ENCODE measurements around the gene TDRD1.

The TDRD1 gene

GRCh38 chr10:114245121-114245791 is 66.1 kb downstream of the TDRD1 start:
- no peaks in the 10 kb centered on the region for H4K20me1 ChIP-seq (ENCODE audit: insufficient read depth, low read length)
- no peaks in the 10 kb centered on the region for H3K9me2 ChIP-seq (ENCODE audit: low read depth, low read length)
- no peaks in the 10 kb centered on the region for H3K27me3 ChIP-seq (ENCODE audit: insufficient read depth, low read length)
- H3K9ac ChIP-seq (ENCODE audit: low read length): no peak overlapping the region
- H3K4me1 ChIP-seq (ENCODE audit: insufficient read depth, low read length, severe bottlenecking): no peaks in the 10 kb centered on the region
- H3K79me2 ChIP-seq (ENCODE audit: insufficient read depth, low read length): no peaks in the 10 kb centered on the region
- TF ChIP-seq EZH2 (IDR thresholded peaks at IDR 0.05; ENCODE audit: borderline replicate concordance, low read length): no peak
- TF ChIP-seq CTCF (IDR thresholded peaks at IDR 0.05; ENCODE audit: low read length): no peak
- no peaks in the 10 kb centered on the region for H3K36me3 ChIP-seq (ENCODE audit: insufficient read depth, low read length)
- no peak overlapping the region for H3K4me2 ChIP-seq (ENCODE audit: low read length)
- no peak overlapping the region for H3K4me3 ChIP-seq (ENCODE audit: low read depth, low read length, poor library complexity, severe bottlenecking)
- no peak overlapping the region for H2AFZ ChIP-seq (ENCODE audit: low read length)
- H3K27ac ChIP-seq (ENCODE audit: low read depth, low read length, poor library complexity, severe bottlenecking): no peak overlapping the region
- no peaks in the 10 kb centered on the region for H3F3A ChIP-seq (ENCODE audit: insufficient read depth, low read length)
- H3K9me3 ChIP-seq (ENCODE audit: low read length): no peaks in the 10 kb centered on the region

- Histone ChIP-seq H3K4me3 (ENCODE audit: low read depth, low read length, poor library complexity, severe bottlenecking) (no peak overlapping the region), H3K9me3 (ENCODE audit: low read length) (no peaks in the 10 kb centered on the region), H3K27me3 (ENCODE audit: insufficient read depth, low read length) (no peaks in the 10 kb centered on the region), H3F3A (ENCODE audit: insufficient read depth, low read length) (no peaks in the 10 kb centered on the region), H4K20me1 (ENCODE audit: insufficient read depth, low read length) (no peaks in the 10 kb centered on the region), H3K9ac (ENCODE audit: low read length) (no peak overlapping the region), H2AFZ (ENCODE audit: low read length) (no peak overlapping the region), H3K36me3 (ENCODE audit: insufficient read depth, low read length) (no peaks in the 10 kb centered on the region), H3K4me2 (ENCODE audit: low read length) (no peak overlapping the region), H3K27ac (ENCODE audit: low read depth, low read length, poor library complexity, severe bottlenecking) (no peak overlapping the region), H3K9me2 (ENCODE audit: low read depth, low read length) (no peaks in the 10 kb centered on the region), H3K79me2 (ENCODE audit: insufficient read depth, low read length) (no peaks in the 10 kb centered on the region), H3K4me1 (ENCODE audit: insufficient read depth, low read length, severe bottlenecking) (no peaks in the 10 kb centered on the region)
- TF ChIP-seq EZH2 (IDR thresholded peaks at IDR 0.05; ENCODE audit: borderline replicate concordance, low read length) (no peak), CTCF (IDR thresholded peaks at IDR 0.05; ENCODE audit: low read length) (no peak)
Observed at GRCh38 chr10:114246679-114247305, 67.6 kb downstream of the TDRD1 start.

GRCh38 chr10:114250236-114250635 is 71.1 kb downstream of the TDRD1 start:
- Histone ChIP-seq H3K4me3 (ENCODE audit: low read depth, low read length, poor library complexity, severe bottlenecking) (no peak overlapping the region), H3K9ac (ENCODE audit: low read length) (no peak overlapping the region), H3K27me3 (ENCODE audit: insufficient read depth, low read length) (no peaks in the 10 kb centered on the region), H3K79me2 (ENCODE audit: insufficient read depth, low read length) (no peaks in the 10 kb centered on the region), H3K9me3 (ENCODE audit: low read length) (no peaks in the 10 kb centered on the region), H3K4me2 (ENCODE audit: low read length) (no peak overlapping the region), H3K36me3 (ENCODE audit: insufficient read depth, low read length) (no peaks in the 10 kb centered on the region), H3K27ac (ENCODE audit: low read depth, low read length, poor library complexity, severe bottlenecking) (no peak overlapping the region), H2AFZ (ENCODE audit: low read length) (no peak overlapping the region), H3K9me2 (ENCODE audit: low read depth, low read length) (no peaks in the 10 kb centered on the region), H4K20me1 (ENCODE audit: insufficient read depth, low read length) (no peaks in the 10 kb centered on the region), H3F3A (ENCODE audit: insufficient read depth, low read length) (no peaks in the 10 kb centered on the region), H3K4me1 (ENCODE audit: insufficient read depth, low read length, severe bottlenecking) (no peaks in the 10 kb centered on the region)
- TF ChIP-seq EZH2 (IDR thresholded peaks at IDR 0.05; ENCODE audit: borderline replicate concordance, low read length) (no peak), CTCF (IDR thresholded peaks at IDR 0.05; ENCODE audit: low read length) (no peak)
